ENCODE measurements around the gene OLFML3.

GRCh38 chr1:113983391-113983790 is 4.1 kb downstream of the OLFML3 start:
- no peak for TF ChIP-seq TCF12 (IDR thresholded peaks at IDR 0.05; ENCODE audit: low read depth)
- no peak for TF ChIP-seq MAX (IDR thresholded peaks at IDR 0.05)
- TF ChIP-seq ZBTB7A (IDR thresholded peaks at IDR 0.05; ENCODE audit: low read depth): no peak
- no peak for TF ChIP-seq REST (IDR thresholded peaks at IDR 0.05; ENCODE audit: low read depth)
- TF ChIP-seq RAD21 (IDR thresholded peaks at IDR 0.05; ENCODE audit: low read depth): no peak
- no peak for TF ChIP-seq CEBPB (IDR thresholded peaks at IDR 0.05)
- TF ChIP-seq NFIC (IDR thresholded peaks at IDR 0.05): no peak
- no peak for TF ChIP-seq TEAD4 (IDR thresholded peaks at IDR 0.05)
- no peak for TF ChIP-seq TAF1 (IDR thresholded peaks at IDR 0.05; ENCODE audit: low read depth)
- no peak for TF ChIP-seq EGR1 (IDR thresholded peaks at IDR 0.05)
- no peak for TF ChIP-seq EP300 (IDR thresholded peaks at IDR 0.05; ENCODE audit: borderline replicate concordance)
